ENCODE data around the gene CST6. TPM values are rescaled to one million over a fixed set of nuclear protein-coding genes. Genes with fewer than 3 reads are reported as not detected.

CST6 gene
- total and polyA plus RNA-seq, 2 experiments from 2014 or later, result 3.0 to 9.4 TPM

DNA sequence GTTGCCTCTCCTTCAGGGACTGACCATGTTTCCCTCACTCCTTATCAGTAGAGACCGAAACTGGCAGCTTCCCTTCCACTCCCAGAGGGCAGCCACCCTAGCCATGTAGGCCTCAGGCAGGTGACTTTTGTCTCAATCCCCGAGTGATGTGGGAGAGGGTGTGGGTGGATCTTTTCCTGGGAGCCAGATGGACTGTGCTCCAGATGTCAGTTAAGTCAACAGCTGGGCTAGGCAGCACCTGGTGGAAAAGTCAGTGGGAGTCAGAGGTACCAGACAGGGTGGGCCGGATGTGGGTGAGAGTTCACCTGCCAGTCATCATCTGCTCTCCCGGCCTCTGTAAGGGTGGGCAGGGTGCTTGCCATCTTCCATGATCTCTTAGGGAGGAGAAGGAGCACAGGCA is 7.6 kb upstream of the CST6 start:
- Histone ChIP-seq H3K4me3 (no peak overlapping the region), H3K27ac (no peak overlapping the region), H3K79me2 (peaks cover 44% of the 10 kb centered on the region), H2AFZ (no peak overlapping the region), H3K9me2 (replicated peaks; ENCODE audit: insufficient read depth) (no peaks in the 10 kb centered on the region), H3K36me3 (replicated peaks; ENCODE audit: insufficient read depth, low read depth) (no peaks in the 10 kb centered on the region), H3K27me3 (no peaks in the 10 kb centered on the region), H4K20me1 (ENCODE audit: insufficient read depth, poor library complexity, severe bottlenecking) (no peaks in the 10 kb centered on the region), H3K4me2 (no peak overlapping the region), H3K9me3 (ENCODE audit: low read depth) (no peaks in the 10 kb centered on the region), H3K4me1 (ENCODE audit: insufficient read depth) (no peaks in the 10 kb centered on the region)
- 96% methylated on average over 4 of the region's 4 CpGs for WGBS (ENCODE audit: low lambda C conversion rate, missing lambda C conversion rate)
- TF ChIP-seq, protein P1, sequence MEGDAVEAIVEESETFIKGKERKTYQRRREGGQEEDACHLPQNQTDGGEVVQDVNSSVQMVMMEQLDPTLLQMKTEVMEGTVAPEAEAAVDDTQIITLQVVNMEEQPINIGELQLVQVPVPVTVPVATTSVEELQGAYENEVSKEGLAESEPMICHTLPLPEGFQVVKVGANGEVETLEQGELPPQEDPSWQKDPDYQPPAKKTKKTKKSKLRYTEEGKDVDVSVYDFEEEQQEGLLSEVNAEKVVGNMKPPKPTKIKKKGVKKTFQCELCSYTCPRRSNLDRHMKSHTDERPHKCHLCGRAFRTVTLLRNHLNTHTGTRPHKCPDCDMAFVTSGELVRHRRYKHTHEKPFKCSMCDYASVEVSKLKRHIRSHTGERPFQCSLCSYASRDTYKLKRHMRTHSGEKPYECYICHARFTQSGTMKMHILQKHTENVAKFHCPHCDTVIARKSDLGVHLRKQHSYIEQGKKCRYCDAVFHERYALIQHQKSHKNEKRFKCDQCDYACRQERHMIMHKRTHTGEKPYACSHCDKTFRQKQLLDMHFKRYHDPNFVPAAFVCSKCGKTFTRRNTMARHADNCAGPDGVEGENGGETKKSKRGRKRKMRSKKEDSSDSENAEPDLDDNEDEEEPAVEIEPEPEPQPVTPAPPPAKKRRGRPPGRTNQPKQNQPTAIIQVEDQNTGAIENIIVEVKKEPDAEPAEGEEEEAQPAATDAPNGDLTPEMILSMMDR (IDR thresholded peaks at IDR 0.05; ENCODE audit: poor library complexity), result no peak
- no peak for TF ChIP-seq EZH2 (IDR thresholded peaks at IDR 0.05; ENCODE audit: borderline replicate concordance)
- TF ChIP-seq EZH2phosphoT487 (IDR thresholded peaks at IDR 0.05; ENCODE audit: low read depth, severe bottlenecking, unreplicated experiment), result no peak
- no peak for DNase-seq (ENCODE audit: low spot score)

DNA sequence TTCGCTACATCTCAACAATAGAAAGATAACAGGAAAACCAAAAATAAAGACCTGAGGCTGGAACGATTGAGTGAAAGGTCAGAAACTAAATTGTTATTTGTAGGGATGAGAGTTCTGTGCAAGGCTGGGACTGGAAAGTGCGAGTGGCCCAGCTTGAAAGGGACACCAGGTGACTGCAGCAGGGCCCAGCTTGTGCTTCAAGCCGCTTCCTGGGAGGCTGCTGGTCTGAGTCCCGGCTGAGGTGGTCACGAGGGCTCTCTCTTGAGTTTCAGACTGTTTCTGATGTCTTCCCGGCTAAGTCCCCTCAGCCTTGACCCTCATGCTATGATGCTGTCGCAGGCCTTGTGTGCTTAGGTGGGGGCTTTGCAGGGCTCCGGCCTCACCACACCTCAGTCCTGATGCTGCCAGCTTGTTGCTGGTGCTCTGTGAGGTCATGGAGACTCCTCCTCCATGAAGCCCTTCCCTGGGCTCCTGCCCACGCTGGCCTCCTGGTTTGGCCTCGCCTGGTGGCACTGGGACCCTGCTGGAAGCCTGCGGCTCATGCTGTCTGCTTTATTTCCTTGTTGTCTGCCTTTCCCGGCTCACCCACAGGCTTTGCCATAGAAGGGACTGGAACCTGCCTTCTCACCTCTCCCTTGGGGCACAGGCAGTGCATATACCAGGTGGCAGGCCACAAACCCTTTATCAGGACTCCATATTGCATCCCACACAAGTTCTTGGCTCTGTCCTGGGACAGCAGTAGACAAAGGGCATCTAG is 5.5 kb upstream of the CST6 start:
- Histone ChIP-seq H2AFZ (no peak overlapping the region), H3K9me3 (ENCODE audit: low read depth) (no peaks in the 10 kb centered on the region), H3K4me2 (no peak overlapping the region), H3K27ac (no peak overlapping the region), H3K27me3 (peaks cover 9% of the 10 kb centered on the region), H3K4me1 (ENCODE audit: insufficient read depth) (no peaks in the 10 kb centered on the region), H3K79me2 (peaks cover 24% of the 10 kb centered on the region), H3K36me3 (replicated peaks; ENCODE audit: insufficient read depth, low read depth) (no peaks in the 10 kb centered on the region), H3K9me2 (replicated peaks; ENCODE audit: insufficient read depth) (no peaks in the 10 kb centered on the region), H4K20me1 (ENCODE audit: insufficient read depth, poor library complexity, severe bottlenecking) (no peaks in the 10 kb centered on the region), H3K4me3 (no peak overlapping the region)
- WGBS (ENCODE audit: low lambda C conversion rate, missing lambda C conversion rate), result 87% methylated on average over 13 of the region's 13 CpGs
- no peak for DNase-seq (ENCODE audit: low spot score)
- TF ChIP-seq EZH2phosphoT487 (IDR thresholded peaks at IDR 0.05; ENCODE audit: low read depth, severe bottlenecking, unreplicated experiment) (no peak), EZH2 (IDR thresholded peaks at IDR 0.05; ENCODE audit: borderline replicate concordance) (no peak)
- TF ChIP-seq, protein P1 (IDR thresholded peaks at IDR 0.05; ENCODE audit: poor library complexity), result no peak

DNA sequence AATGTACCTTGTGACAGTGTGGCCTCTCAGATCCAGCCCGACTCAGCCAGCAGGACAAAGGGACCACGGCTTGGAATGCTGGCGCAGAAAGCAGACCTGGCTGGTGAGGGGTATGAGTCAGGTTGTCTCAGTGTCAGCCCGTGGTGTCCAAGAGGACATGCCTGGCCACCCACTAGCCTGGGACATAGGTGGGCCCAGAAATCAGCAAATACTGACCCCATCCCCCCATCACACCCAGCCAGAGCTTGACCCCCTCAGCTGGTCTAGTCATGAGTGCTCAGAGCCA is 5.0 kb upstream of the CST6 start:
- H3K27ac ChIP-seq, result no peak overlapping the region
- 70% methylated on average over 4 of the region's 4 CpGs for WGBS (ENCODE audit: low lambda C conversion rate, missing lambda C conversion rate)
- no peak overlapping the region for H3K4me2 ChIP-seq
- H3K4me1 ChIP-seq (ENCODE audit: insufficient read depth), result no peaks in the 10 kb centered on the region
- H3K9me3 ChIP-seq (ENCODE audit: low read depth), result no peaks in the 10 kb centered on the region
- TF ChIP-seq EZH2 (IDR thresholded peaks at IDR 0.05; ENCODE audit: borderline replicate concordance) (no peak), EZH2phosphoT487 (IDR thresholded peaks at IDR 0.05; ENCODE audit: low read depth, severe bottlenecking, unreplicated experiment) (no peak)
- TF ChIP-seq, protein P1 (IDR thresholded peaks at IDR 0.05; ENCODE audit: poor library complexity), result no peak
- no peaks in the 10 kb centered on the region for H3K36me3 ChIP-seq (replicated peaks; ENCODE audit: insufficient read depth, low read depth)
- DNase-seq (ENCODE audit: low spot score), result no peak
- H4K20me1 ChIP-seq (ENCODE audit: insufficient read depth, poor library complexity, severe bottlenecking), result no peaks in the 10 kb centered on the region
- H3K27me3 ChIP-seq, result peaks cover 15% of the 10 kb centered on the region
- no peak overlapping the region for H3K4me3 ChIP-seq
- no peak overlapping the region for H2AFZ ChIP-seq
- H3K9me2 ChIP-seq (replicated peaks; ENCODE audit: insufficient read depth), result no peaks in the 10 kb centered on the region
- H3K79me2 ChIP-seq, result peaks cover 19% of the 10 kb centered on the region
